HEK293 (cell line): Measurements from ENCODE around the gene RSRC1.

Experiments used
- AEBP2 ChIP-seq: fragments of 450-650 bp; formaldehyde crosslinking; IDR thresholded peaks from 2 replicates; pipeline ENCODE4 v1.5.1; 2016; ENCODE audit warnings: missing biosample characterization, missing genetic modification characterization, borderline replicate concordance
- KLF7 ChIP-seq: fragments of 450-650 bp; formaldehyde crosslinking; IDR thresholded peaks from 2 replicates; pipeline ENCODE4 v1.5.1; 2016; ENCODE audit warnings: missing biosample characterization, missing genetic modification characterization, borderline replicate concordance
- ZNF26 ChIP-seq: fragments of 450-650 bp; formaldehyde crosslinking; IDR thresholded peaks from 2 replicates; pipeline ENCODE4 v1.5.1; 2016; ENCODE audit warnings: missing biosample characterization, missing genetic modification characterization
- ZNF510 ChIP-seq: fragments of 450-650 bp; formaldehyde crosslinking; IDR thresholded peaks from 2 replicates; pipeline ENCODE4 v1.5.1; 2018; ENCODE audit warnings: mild to moderate bottlenecking, missing genetic modification characterization, missing biosample characterization; ENCODE audit not compliant: insufficient replicate concordance

GRCh38 chr3:158463556-158463955 lies 353.7 kb downstream of the RSRC1 start:
- no peak for TF ChIP-seq KLF7 (tag by site-specific recombination)
- TF ChIP-seq ZNF26 (tag by site-specific recombination): no peak
- TF ChIP-seq ZNF510 (tag by site-specific recombination): no peak
- no peak for TF ChIP-seq AEBP2
